Stomach (tissue), 4 donors: Measurements from ENCODE around the gene KCNIP4.

Experiments used
- EP300 ChIP-seq: sonication (generic); formaldehyde crosslinking; IDR thresholded peaks from one replicate; pipeline ENCODE4 v1.6.1; 2017; ENCODE audit warnings: antibody characterized with exemption
- POLR2A ChIP-seq, 4 donors: fragments of 450-650 bp; IDR thresholded peaks; one replicate each; pipeline ENCODE4 v1.6.1; 2016; ENCODE audit warnings: antibody characterized with exemption in 4 of 4, control low read depth in 2 of 4, mild to moderate bottlenecking in 1 of 4, moderate library complexity in 1 of 4
- POLR2AphosphoS5 ChIP-seq, 3 donors: sonication (generic); formaldehyde crosslinking; IDR thresholded peaks; one replicate each; pipeline ENCODE4 v1.6.1; 2016; ENCODE audit warnings: antibody characterized with exemption in 3 of 3
- TF ChIP-seq, protein P1 (sequence below), 7 experiments: fragments of 450-650 bp in 4 of 7; fragments of 200-600 bp in 3 of 7; sonication (generic) in 3 of 7; IDR thresholded peaks; one replicate each; pipeline ENCODE4 v1.5.1; 2016 to 2019; ENCODE audit warnings: antibody characterized with exemption in 7 of 7, control low read depth in 2 of 7, mild to moderate bottlenecking in 1 of 7

DNA sequence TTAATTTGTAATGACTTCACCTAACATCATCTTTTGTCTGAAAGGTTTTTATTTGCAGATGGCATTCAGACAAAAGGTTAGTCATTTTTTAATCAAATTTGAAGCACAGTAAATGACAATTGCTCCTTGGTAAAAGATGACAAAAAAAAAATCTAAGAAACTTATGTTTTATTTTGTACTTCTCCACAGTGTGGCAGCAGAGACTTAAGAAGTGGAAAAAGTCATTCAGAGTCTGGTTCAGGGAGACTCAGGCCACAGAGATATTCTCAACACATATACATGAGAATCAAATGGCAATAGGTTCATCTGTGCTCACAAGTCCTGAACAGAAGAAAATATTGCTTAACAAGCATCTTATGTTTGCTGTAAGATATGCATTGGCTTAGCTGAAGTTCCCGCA, 436.2 kb downstream of the KCNIP4 start:
- TF ChIP-seq, protein P1, sequence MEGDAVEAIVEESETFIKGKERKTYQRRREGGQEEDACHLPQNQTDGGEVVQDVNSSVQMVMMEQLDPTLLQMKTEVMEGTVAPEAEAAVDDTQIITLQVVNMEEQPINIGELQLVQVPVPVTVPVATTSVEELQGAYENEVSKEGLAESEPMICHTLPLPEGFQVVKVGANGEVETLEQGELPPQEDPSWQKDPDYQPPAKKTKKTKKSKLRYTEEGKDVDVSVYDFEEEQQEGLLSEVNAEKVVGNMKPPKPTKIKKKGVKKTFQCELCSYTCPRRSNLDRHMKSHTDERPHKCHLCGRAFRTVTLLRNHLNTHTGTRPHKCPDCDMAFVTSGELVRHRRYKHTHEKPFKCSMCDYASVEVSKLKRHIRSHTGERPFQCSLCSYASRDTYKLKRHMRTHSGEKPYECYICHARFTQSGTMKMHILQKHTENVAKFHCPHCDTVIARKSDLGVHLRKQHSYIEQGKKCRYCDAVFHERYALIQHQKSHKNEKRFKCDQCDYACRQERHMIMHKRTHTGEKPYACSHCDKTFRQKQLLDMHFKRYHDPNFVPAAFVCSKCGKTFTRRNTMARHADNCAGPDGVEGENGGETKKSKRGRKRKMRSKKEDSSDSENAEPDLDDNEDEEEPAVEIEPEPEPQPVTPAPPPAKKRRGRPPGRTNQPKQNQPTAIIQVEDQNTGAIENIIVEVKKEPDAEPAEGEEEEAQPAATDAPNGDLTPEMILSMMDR (IDR thresholded peaks at IDR 0.05), result peak in 2 of 7 experiments; percentile 5 to 30
- no peak for TF ChIP-seq POLR2A (IDR thresholded peaks at IDR 0.05)
- no peak for TF ChIP-seq POLR2AphosphoS5 (IDR thresholded peaks at IDR 0.05)
- no peak for TF ChIP-seq EP300
